CD4-positive, alpha-beta T cell (primary cell): ENCODE measurements around the gene LDLRAD4. TPM values are rescaled to one million over a fixed set of nuclear protein-coding genes. Genes with fewer than 3 reads are reported as not detected.
A peak's percentile ranks its signal among the peaks of the same experiment; 100 is the strongest.

Experiments used
- ATAC-seq: fragments of 200-7000 bp; cut with Tn5 transposase; one replicate; pipeline ENCODE4 v1.10.0; 2022; ENCODE audit warnings: mild to moderate bottlenecking; ENCODE audit not compliant: poor library complexity
- CTCF ChIA-PET: fragments of 350-600 bp; sonication (Branson Sonifier 250); formaldehyde crosslinking; loops from one replicate; lab custom pipeline; 2021; ENCODE audit warnings: antibody characterized with exemption, inconsistent platforms; lab: Charles Lee
- POLR2A ChIA-PET: fragments of 350-600 bp; sonication (Branson Sonifier 250); formaldehyde crosslinking; loops from one replicate; lab custom pipeline; 2021; ENCODE audit warnings: antibody characterized with exemption, inconsistent platforms; lab: Charles Lee
- DNase-seq, 14 experiments: peaks; one replicate each; pipeline ENCODE4 v3.0.0-alpha.2; 2013 to 2020; ENCODE audit warnings: mixed read lengths in 2 of 14
- H3K27ac ChIP-seq, 2 donors: one replicate each; pipeline versions ENCODE4 v1.5.1 to v1.7.0; 2013; ENCODE audit warnings: low read length in 2 of 2, low read depth in 1 of 2, mild to moderate bottlenecking in 1 of 2
- H3K27me3 ChIP-seq, 2 experiments: 1 replicate in 1 of 2; 2 replicates in 1 of 2; pipeline versions ENCODE4 v1.6.1 to v1.7.0; 2013; ENCODE audit warnings: low read length in 2 of 2, control low read depth in 1 of 2, mild to moderate bottlenecking in 1 of 2, moderate library complexity in 1 of 2; ENCODE audit not compliant: insufficient read depth in 2 of 2, control insufficient read depth in 1 of 2
- H3K36me3 ChIP-seq: one replicate; pipeline ENCODE4 v1.6.1; 2013; ENCODE audit warnings: low read length, control low read depth; ENCODE audit not compliant: insufficient read depth
- H3K4me1 ChIP-seq: one replicate; pipeline ENCODE4 v1.6.1; 2013; ENCODE audit warnings: low read length, control low read depth; ENCODE audit not compliant: insufficient read depth
- H3K4me3 ChIP-seq: one replicate; pipeline ENCODE4 v1.5.1; 2013; ENCODE audit warnings: mild to moderate bottlenecking, low read length, moderate library complexity
- H3K9me3 ChIP-seq, 2 experiments: 1 replicate in 1 of 2; 2 replicates in 1 of 2; pipeline versions ENCODE4 v1.6.1 to v1.7.0; 2013; ENCODE audit warnings: low read length in 2 of 2, mild to moderate bottlenecking in 2 of 2, control low read depth in 1 of 2, moderate library complexity in 1 of 2; ENCODE audit not compliant: control insufficient read depth in 1 of 2, insufficient read depth in 1 of 2
- H3K27ac Mint-ChIP-seq: one replicate; pipeline ENCODE4 v1.8.0; 2020; ENCODE audit warnings: mixed read lengths
- H3K27me3 Mint-ChIP-seq: one replicate; pipeline ENCODE4 v1.8.0; 2021; ENCODE audit warnings: mixed read lengths
- H3K36me3 Mint-ChIP-seq: one replicate; pipeline ENCODE4 v1.8.0; 2021; ENCODE audit warnings: low read depth, mixed read lengths
- H3K4me1 Mint-ChIP-seq: one replicate; pipeline ENCODE4 v1.8.0; 2021; ENCODE audit warnings: low read depth, mixed read lengths
- H3K4me3 Mint-ChIP-seq: one replicate; pipeline ENCODE4 v1.8.0; 2020; ENCODE audit warnings: mild to moderate bottlenecking, mixed read lengths
- H3K9me3 Mint-ChIP-seq: one replicate; pipeline ENCODE4 v1.8.0; 2020; ENCODE audit warnings: mixed read lengths
- intact Hi-C, 2 experiments: fragments of 100-400 bp; cut with DNase I in 1 of 2; cut with micrococcal nuclease in 1 of 2; formaldehyde crosslinking; loops; one replicate each; pipeline versions ENCODE4 v1.15.1 to v1.9.0; 2023 to 2025; cut with DNase I, micrococcal nuclease
- total RNA-seq, 174 experiments: library from RNA in 2 of 174; stranded (reverse) in 2 of 174; gene quantifications; one replicate each; pipeline ENCODE4 v1.2.3 and lab custom pipeline; 2021 to 2026
- TF ChIP-seq, protein P1 (sequence below): fragments of 200-600 bp; IDR thresholded peaks from one replicate; pipeline ENCODE4 v1.8.0; 2022; ENCODE audit warnings: antibody characterized with exemption, mild to moderate bottlenecking

LDLRAD4 gene
- total RNA-seq, 2 experiments from 2014 or later = 51.9 to 52.7 TPM

DNA sequence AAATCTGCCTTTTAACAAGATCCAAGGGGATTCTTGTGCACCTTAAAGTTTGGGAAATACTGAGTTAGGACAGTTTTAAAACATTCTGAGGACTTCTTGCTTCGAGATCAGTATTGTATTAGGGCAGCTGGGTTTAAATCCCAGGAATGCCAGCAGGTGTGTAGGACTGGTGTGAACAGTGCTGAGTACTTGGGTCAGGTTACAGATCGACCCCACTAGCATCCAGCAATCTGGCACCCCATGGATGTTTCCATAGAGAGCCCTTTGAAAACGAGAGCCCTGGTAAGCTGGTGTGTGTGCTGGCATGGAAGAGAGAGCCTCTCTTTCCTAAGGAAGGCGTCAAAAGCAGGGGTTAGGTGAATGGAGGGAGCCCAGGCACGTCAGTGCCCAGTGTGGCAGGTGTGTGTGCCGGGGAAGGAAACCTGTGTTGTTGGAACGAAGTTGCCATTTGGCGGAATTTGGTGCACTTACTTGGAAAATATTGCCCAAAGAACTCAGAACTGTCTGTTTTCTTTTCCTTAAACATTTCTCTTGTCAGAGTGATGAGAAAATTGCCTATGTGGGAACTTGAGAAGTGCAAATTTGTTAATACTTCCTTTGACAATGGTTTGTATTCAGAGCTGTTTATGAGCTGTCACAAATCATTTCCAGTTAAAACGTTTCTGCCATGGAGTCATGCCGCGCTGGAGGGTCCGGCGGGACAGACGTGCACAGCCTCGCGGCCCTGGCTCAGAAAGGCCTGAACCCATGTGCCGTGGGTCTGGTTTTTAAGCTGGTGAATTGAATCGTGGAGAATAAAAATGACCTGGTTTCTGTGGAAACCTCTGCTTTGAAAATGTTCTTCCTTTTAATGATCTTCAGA, 38.1 kb downstream of the LDLRAD4 start:
- Histone ChIP-seq H3K36me3 (no peaks in the 10 kb centered on the region), H3K4me3 (no peak overlapping the region), H3K4me1 (peaks cover 21% of the 10 kb centered on the region), H3K27ac (no peak overlapping the region), H3K27me3 (no peaks in the 10 kb centered on the region), H3K9me3 (peaks cover 0 to under 1% of the 10 kb centered on the region in 2 experiments)
- H3K9me3 Mint-ChIP-seq = no peaks in the 10 kb centered on the region
- no peak overlapping the region for H3K4me3 Mint-ChIP-seq
- DNase-seq (peak in 1 of 14 experiments; percentile 23), ATAC-seq (no peak)
- peaks cover 26% of the 10 kb centered on the region for H3K4me1 Mint-ChIP-seq
- H3K36me3 Mint-ChIP-seq = no peaks in the 10 kb centered on the region
- H3K27me3 Mint-ChIP-seq = no peaks in the 10 kb centered on the region
- H3K27ac Mint-ChIP-seq = no peak overlapping the region
- CTCF ChIA-PET = no interaction called here
- POLR2A ChIA-PET = no interaction called here
- TF ChIP-seq, protein P1, sequence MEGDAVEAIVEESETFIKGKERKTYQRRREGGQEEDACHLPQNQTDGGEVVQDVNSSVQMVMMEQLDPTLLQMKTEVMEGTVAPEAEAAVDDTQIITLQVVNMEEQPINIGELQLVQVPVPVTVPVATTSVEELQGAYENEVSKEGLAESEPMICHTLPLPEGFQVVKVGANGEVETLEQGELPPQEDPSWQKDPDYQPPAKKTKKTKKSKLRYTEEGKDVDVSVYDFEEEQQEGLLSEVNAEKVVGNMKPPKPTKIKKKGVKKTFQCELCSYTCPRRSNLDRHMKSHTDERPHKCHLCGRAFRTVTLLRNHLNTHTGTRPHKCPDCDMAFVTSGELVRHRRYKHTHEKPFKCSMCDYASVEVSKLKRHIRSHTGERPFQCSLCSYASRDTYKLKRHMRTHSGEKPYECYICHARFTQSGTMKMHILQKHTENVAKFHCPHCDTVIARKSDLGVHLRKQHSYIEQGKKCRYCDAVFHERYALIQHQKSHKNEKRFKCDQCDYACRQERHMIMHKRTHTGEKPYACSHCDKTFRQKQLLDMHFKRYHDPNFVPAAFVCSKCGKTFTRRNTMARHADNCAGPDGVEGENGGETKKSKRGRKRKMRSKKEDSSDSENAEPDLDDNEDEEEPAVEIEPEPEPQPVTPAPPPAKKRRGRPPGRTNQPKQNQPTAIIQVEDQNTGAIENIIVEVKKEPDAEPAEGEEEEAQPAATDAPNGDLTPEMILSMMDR = no peak
- intact Hi-C loops = no loop called here

DNA sequence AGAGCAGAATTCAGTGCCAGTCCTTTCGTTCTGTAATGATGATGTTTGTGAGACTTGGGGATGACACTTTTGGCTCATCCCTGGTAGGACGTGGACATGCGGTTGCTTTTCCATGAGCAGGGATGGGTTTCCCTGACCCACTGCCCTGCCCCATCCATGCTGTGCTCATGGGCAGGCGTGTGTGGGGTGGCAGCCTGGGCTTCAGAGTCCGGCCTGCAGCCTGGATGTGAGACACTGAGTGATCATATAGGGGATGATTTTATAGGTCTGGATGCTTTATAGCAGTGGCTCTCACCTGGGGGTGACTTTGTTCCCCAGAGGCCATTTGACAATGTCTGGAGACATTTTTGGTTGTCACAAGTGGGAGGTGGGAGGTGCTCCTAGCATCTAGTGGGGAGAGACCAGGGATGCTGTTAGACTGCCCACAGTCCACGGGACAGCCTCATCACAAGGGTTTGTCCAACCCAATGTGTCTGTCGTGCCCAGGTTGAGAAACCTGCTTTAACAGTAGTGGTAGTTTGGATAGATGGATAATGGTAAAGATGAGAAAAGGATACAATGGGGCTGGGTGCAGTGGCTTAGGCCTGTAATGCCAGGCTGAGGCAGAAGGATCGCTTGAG, 38.9 kb downstream of the LDLRAD4 start:
- peaks cover 28% of the 10 kb centered on the region for H3K4me1 Mint-ChIP-seq
- TF ChIP-seq, protein P1 = no peak
- Histone ChIP-seq H3K9me3 (peaks cover 0 to 7% of the 10 kb centered on the region in 2 experiments), H3K36me3 (no peaks in the 10 kb centered on the region), H3K27me3 (no peaks in the 10 kb centered on the region), H3K4me1 (peaks cover 27% of the 10 kb centered on the region), H3K4me3 (no peak overlapping the region), H3K27ac (no peak overlapping the region)
- no peaks in the 10 kb centered on the region for H3K27me3 Mint-ChIP-seq
- ChIA-PET POLR2A (no interaction called here), CTCF (no interaction called here)
- H3K36me3 Mint-ChIP-seq = no peaks in the 10 kb centered on the region
- no peaks in the 10 kb centered on the region for H3K9me3 Mint-ChIP-seq
- H3K27ac Mint-ChIP-seq = no peak overlapping the region
- H3K4me3 Mint-ChIP-seq = no peak overlapping the region
- ATAC-seq (no peak), DNase-seq (no peak)
- intact Hi-C loops = no loop called here

DNA sequence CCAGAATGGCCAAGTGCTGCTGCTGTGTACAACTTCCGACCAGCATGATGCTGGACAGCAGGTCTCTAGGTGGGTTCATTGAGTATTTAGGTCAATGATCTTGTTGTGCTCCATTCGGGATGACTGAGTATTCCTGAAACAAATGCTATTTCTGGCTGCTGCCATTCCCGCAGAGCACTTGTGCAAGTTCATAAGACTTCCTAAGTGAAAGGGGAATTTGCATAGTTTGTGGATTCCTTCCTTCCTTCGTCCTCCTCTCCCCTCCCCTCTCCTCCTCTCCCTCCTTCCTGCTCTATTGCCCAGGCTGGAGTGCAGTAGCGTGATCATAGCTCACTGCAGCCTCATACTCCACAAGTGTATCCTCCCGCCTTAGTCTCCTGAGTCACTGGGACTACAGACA, 40.4 kb downstream of the LDLRAD4 start:
- H3K4me1 Mint-ChIP-seq = peaks cover 28% of the 10 kb centered on the region
- ATAC-seq (no peak), DNase-seq (no peak)
- Histone ChIP-seq H3K9me3 (peaks cover 0 to 7% of the 10 kb centered on the region in 2 experiments), H3K4me1 (peaks cover 27% of the 10 kb centered on the region), H3K27ac (no peak overlapping the region), H3K36me3 (no peaks in the 10 kb centered on the region), H3K27me3 (no peaks in the 10 kb centered on the region), H3K4me3 (no peak overlapping the region)
- ChIA-PET POLR2A (no interaction called here), CTCF (no interaction called here)
- H3K27ac Mint-ChIP-seq = no peak overlapping the region
- intact Hi-C loops = no loop called here
- no peaks in the 10 kb centered on the region for H3K36me3 Mint-ChIP-seq
- TF ChIP-seq, protein P1 = no peak
- H3K4me3 Mint-ChIP-seq = no peak overlapping the region
- H3K27me3 Mint-ChIP-seq = no peaks in the 10 kb centered on the region
- H3K9me3 Mint-ChIP-seq = no peaks in the 10 kb centered on the region
